GM21367 (cell line): Measurements from ENCODE around the gene FBXO30.

Source experiments
- ATAC-seq: cut with Tn5 transposase; IDR thresholded peaks from one replicate; pipeline ENCODE4 v1.9.1; 2021; ENCODE audit not compliant: unreplicated experiment

The FBXO30 gene

DNA sequence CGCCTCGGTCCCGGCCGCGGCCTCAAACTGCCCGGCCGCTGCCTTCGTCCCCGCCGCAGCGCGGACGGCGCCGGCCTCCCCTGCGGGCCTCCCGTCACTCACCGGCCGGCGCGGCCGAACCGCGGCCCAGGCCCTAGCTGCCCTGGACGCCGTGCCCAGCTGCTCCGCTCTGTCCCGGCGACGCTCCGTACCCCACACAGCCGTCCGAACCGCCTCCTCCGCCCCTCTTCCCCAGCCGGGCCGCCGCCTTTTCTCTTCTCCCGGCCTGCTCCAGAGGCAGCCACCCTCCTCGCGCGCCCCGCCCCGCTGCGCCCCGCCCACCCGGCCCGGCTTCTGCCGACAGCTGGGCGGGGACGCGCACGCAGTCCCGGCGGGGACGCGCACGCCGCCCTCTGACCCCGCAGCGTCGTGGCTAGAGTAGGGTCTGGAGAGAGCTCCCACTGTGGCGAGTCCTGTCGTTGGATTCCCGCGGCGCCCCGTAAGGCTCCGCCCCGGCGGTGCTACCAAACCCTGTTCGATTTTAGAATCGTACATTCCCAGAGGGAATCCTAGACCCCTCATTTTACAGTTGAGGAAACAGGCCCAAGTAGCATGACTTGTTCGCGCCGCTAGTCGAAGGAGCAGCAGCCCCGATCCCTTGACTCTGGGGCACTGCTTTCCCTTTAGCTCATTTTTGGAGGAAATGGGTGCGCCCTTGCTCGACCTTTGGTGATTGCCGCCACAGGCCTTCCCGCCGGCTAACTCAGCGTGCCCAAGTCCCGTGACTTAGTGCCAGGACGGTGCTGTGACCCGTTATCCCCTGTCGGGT is at the start of gene FBXO30:
TSS of gene FBXO30 (minus strand) at position 295 of the 808 bp plus-strand sequence. CDS start 8,390 bp downstream, outside the sequence.
- ATAC-seq, result peak; percentile 50

- peak; percentile 46 for ATAC-seq
Measured at GRCh38 chr6:145863988-145864616, 49.5 kb upstream of the FBXO30 start.

DNA sequence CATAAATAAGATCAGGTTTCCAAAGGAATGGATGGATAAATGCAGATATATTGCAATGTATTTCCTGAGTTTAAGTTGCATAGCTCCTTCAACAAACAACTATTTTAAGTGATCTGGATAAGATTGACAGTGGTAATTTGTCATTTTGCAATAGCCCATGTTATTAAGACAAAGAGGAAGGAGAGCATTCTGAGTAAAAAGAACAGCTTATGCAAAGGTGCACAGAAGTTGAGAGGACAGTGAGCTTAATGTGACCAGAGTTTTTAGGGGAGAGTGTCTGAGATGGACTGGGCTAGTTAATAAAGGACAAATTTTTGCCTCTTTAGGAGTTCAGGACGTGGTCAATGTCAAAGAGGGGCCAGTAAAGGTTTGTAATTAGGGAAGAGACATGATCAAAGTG is 48.8 kb upstream of the FBXO30 start:
- no peak for ATAC-seq

- ATAC-seq, result no peak
Measured at GRCh38 chr6:145860562-145860961, 46.0 kb upstream of the FBXO30 start.

GRCh38 chr6:145850671-145851070 is 36.1 kb upstream of the FBXO30 start:
- no peak for ATAC-seq

GRCh38 chr6:145848541-145848940 is 33.9 kb upstream of the FBXO30 start:
- no peak for ATAC-seq

GRCh38 chr6:145845557-145845956 is 31.0 kb upstream of the FBXO30 start:
- ATAC-seq, result no peak

DNA sequence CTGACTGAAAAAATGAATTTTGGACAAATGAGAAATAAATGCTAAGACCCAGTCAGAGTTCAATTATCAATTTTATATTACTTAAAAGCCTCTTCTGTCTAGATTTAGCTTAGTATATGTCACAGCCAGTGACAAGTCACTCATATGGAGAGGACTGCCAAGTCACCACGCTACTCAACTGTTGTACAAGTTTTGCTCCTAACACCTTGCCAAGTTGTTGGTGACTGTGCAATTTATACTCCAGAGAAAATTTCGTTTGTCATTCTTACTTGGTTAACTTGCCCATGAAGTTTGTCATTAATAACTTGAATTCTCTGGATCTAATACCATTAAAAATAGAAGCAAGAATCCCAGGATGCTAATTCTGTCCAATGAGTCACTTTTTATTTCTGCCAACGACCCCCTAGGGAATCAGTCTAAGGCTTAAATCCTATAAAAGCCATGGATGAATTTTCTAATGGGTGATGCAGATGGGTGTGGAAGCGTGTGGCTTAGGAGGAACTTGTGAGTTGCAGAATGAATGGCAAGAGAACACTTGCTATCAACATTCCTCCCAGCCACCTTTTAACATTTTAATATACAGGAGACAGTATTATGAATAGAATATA is 30.4 kb upstream of the FBXO30 start:
- no peak for ATAC-seq

GRCh38 chr6:145842693-145843546 is 28.3 kb upstream of the FBXO30 start:
- no peak for ATAC-seq

- ATAC-seq, result no peak
Measured at GRCh38 chr6:145841668-145842067, 27.1 kb upstream of the FBXO30 start.

DNA sequence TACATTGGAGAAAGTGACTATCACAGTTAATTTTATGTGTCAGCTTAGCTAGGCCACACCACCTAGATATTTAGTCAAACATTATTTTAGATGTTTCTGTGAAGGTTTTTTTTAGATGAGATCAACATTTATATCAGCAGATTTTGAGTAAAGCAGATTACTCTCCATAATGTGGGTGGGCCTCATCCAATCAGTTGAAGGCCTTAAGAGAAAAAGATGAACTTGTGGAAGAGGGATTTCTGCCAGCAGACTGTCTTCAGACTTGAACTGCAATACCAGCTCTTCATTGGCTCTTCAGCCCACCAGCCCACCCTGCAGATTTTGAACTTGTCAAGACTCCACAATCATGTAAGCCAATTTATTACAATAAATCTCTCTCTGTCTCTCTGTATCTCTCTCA is 25.1 kb upstream of the FBXO30 start:
- no peak for ATAC-seq

- ATAC-seq, result no peak
Measured at GRCh38 chr6:145838305-145838704, 23.7 kb upstream of the FBXO30 start.

GRCh38 chr6:145836772-145837171 is 22.2 kb upstream of the FBXO30 start:
- ATAC-seq, result no peak

DNA sequence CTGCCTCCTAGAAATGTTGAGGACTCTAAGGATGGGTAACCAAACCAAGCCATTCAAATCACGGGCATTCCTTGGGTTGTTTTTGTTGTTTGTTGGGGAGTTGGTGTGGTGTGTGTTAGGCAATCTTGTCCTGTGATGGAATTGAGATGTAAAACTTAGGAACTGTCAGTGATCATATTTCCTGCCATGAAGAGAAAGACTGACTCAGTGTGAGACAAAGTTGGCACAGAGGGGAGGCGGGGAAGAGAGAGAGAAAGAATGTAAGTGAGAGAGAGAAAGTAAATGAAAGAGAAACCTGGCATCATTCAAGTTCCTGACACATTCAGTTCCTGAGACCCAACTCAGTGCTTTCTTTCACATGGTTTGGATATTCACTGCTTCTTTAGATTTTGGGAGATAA is 21.6 kb upstream of the FBXO30 start:
- ATAC-seq, result peak; percentile 58

DNA sequence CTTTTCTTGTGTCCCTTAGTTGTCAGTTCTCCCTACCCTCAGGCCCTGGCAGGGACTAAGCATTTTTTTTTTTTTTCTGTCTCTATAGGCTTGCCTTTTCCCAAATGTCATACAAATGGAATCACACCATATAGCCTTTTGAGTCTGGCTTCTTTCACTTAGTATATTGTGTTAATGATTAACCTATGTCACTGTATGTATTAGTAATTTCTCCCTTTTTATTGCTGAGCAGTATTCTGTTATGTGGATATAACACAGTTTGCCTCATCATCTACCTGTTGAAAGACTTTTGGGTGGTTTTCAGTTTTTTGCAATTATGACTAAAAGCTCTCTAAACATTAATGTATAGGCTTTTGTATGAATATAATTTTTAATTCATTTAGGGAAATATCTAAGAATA is 16.0 kb upstream of the FBXO30 start:
- ATAC-seq, result no peak

DNA sequence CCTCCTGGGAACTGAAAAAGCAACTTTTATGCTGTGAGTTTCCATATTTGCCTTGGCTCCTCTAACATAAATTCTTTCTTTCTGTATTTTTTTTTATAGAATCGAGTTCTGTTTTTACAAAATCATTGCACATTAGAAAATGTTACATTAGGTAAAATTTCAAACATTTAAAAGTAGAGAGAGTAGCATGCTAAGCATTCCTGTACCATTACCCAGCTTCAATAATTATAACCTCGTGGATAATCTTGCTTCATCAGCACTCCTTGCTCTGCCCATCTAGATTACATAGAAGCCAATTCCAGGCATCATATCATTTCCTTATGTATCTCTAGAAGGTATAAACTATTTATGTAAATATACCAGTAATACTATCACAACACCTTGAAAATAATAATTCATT is 15.4 kb upstream of the FBXO30 start:
- no peak for ATAC-seq

GRCh38 chr6:145829102-145829501 is 14.5 kb upstream of the FBXO30 start:
- ATAC-seq, result no peak

DNA sequence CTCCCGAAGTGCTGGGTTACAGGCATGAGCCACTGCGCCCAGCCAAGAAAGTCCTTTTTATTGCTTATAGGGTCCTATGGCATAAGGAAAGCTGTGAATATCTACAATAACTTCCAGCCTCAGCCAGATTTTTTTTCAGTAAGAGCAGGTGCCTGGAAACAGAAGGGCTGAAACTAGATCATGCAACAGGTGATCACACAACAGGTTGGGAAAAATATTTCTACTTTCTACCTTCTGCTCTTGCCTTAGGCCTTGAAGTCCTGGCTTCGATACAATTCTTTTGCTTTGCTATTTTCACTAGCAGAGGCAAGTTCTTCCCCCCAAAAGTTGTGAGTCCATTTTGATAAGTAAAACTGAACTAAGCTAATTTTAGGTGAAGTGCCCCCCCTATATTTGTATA is 9.7 kb upstream of the FBXO30 start:
- no peak for ATAC-seq

GRCh38 chr6:145823328-145823944 is 8.8 kb upstream of the FBXO30 start:
- no peak for ATAC-seq

DNA sequence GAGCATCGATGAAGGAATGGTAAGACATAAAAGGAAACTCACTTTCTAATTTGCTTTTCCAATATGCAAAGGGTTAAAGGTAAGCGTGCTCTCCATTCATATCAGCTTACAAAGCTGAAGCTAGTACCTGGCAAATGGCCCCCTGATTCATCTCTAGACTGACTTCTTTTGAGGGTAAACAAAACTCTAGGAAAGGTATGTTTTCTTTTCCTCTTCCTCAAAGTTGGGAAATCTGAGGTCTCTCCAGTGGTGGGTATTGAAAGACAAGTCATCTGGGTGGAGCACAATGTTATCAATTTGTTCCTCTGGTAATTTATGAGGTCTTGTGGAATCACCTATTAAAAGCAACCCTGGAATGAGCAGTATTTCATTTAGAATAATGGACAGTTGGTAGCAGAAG is 7.9 kb upstream of the FBXO30 start:
- ATAC-seq, result no peak

GRCh38 chr6:145819994-145820393 is 5.4 kb upstream of the FBXO30 start:
- ATAC-seq, result no peak
